ENCODE data around the gene HNRNPLL.

HNRNPLL gene

GRCh38 chr2:38631976-38632375 is 29.2 kb upstream of the HNRNPLL start:
- Histone ChIP-seq H3K27ac (ENCODE audit: low read depth, low read length) (no peak overlapping the region), H2AFZ (ENCODE audit: insufficient read depth, low read length, poor library complexity) (no peak overlapping the region), H2BK120ac (ENCODE audit: insufficient read depth, low read length, poor library complexity) (no peak overlapping the region), H3K4ac (ENCODE audit: low read depth, low read length) (no peak overlapping the region), H3K4me3 (ENCODE audit: low read depth, low read length) (no peak overlapping the region), H3K4me1 (ENCODE audit: control insufficient read depth in 1 of 2, insufficient read depth in 2 of 2, low read length in 2 of 2) (no peaks in the 10 kb centered on the region), H2BK5ac (ENCODE audit: low read depth, low read length, poor library complexity) (no peak overlapping the region), H2BK12ac (ENCODE audit: low read length) (no peak overlapping the region), H3K27me3 (ENCODE audit: insufficient read depth, low read length) (no peaks in the 10 kb centered on the region), H3K79me2 (ENCODE audit: control insufficient read depth, insufficient read depth, low read length, poor library complexity) (no peaks in the 10 kb centered on the region), H4K12ac (ENCODE audit: low read depth, low read length) (no peak overlapping the region), H3K18ac (ENCODE audit: low read length) (no peak overlapping the region), H4K8ac (ENCODE audit: low read depth, low read length) (no peak overlapping the region), H3K36me3 (ENCODE audit: control insufficient read depth in 1 of 2, insufficient read depth in 2 of 2, low read length in 2 of 2) (no peaks in the 10 kb centered on the region), H4K91ac (ENCODE audit: low read depth, low read length) (no peak overlapping the region), H2AK5ac (ENCODE audit: low read length) (no peak overlapping the region), H3K4me2 (ENCODE audit: low read length) (no peak overlapping the region), H3K9ac (ENCODE audit: low read length) (no peak overlapping the region), H3K9me3 (ENCODE audit: insufficient read depth, low read depth, low read length) (no peaks in the 10 kb centered on the region), H3K14ac (ENCODE audit: low read length) (no peak overlapping the region), H3K79me1 (ENCODE audit: low read length) (no peaks in the 10 kb centered on the region), H3K23ac (ENCODE audit: low read length) (no peak overlapping the region)
- WGBS (ENCODE audit: extremely low coverage, insufficient coverage, insufficient read length), result no CpG with 5 or more reads among the region's 2 CpGs
- DNase-seq, result no peak

- Histone ChIP-seq H3K27ac (ENCODE audit: low read depth, low read length) (no peak overlapping the region), H3K27me3 (ENCODE audit: insufficient read depth, low read length) (no peaks in the 10 kb centered on the region), H3K79me1 (ENCODE audit: low read length) (no peaks in the 10 kb centered on the region), H4K12ac (ENCODE audit: low read depth, low read length) (no peak overlapping the region), H2AK5ac (ENCODE audit: low read length) (no peak overlapping the region), H3K14ac (ENCODE audit: low read length) (no peak overlapping the region), H3K18ac (ENCODE audit: low read length) (no peak overlapping the region), H3K4ac (ENCODE audit: low read depth, low read length) (no peak overlapping the region), H2BK120ac (ENCODE audit: insufficient read depth, low read length, poor library complexity) (no peak overlapping the region), H2BK5ac (ENCODE audit: low read depth, low read length, poor library complexity) (no peak overlapping the region), H4K91ac (ENCODE audit: low read depth, low read length) (no peak overlapping the region), H3K4me2 (ENCODE audit: low read length) (no peak overlapping the region), H3K4me1 (ENCODE audit: control insufficient read depth in 1 of 2, insufficient read depth in 2 of 2, low read length in 2 of 2) (no peaks in the 10 kb centered on the region), H3K79me2 (ENCODE audit: control insufficient read depth, insufficient read depth, low read length, poor library complexity) (no peaks in the 10 kb centered on the region), H4K8ac (ENCODE audit: low read depth, low read length) (no peak overlapping the region), H3K36me3 (ENCODE audit: control insufficient read depth in 1 of 2, insufficient read depth in 2 of 2, low read length in 2 of 2) (no peaks in the 10 kb centered on the region), H3K9me3 (ENCODE audit: insufficient read depth, low read depth, low read length) (no peaks in the 10 kb centered on the region), H3K9ac (ENCODE audit: low read length) (no peak overlapping the region), H3K4me3 (ENCODE audit: low read depth, low read length) (no peak overlapping the region), H3K23ac (ENCODE audit: low read length) (no peak overlapping the region), H2BK12ac (ENCODE audit: low read length) (no peak overlapping the region), H2AFZ (ENCODE audit: insufficient read depth, low read length, poor library complexity) (no peak overlapping the region)
- WGBS (ENCODE audit: extremely low coverage, insufficient coverage, insufficient read length), result no CpG with 5 or more reads among the region's 1 CpG
- DNase-seq, result no peak
These were observed 27.0 kb upstream of the HNRNPLL start for GRCh38 chr2:38629684-38630083.

- no peak overlapping the region for H3K23ac ChIP-seq (ENCODE audit: low read length)
- H3K79me2 ChIP-seq (ENCODE audit: control insufficient read depth, insufficient read depth, low read length, poor library complexity), result no peaks in the 10 kb centered on the region
- no peak overlapping the region for H2BK12ac ChIP-seq (ENCODE audit: low read length)
- no peak overlapping the region for H2BK5ac ChIP-seq (ENCODE audit: low read depth, low read length, poor library complexity)
- no peak overlapping the region for H4K12ac ChIP-seq (ENCODE audit: low read depth, low read length)
- no peaks in the 10 kb centered on the region for H3K4me1 ChIP-seq (ENCODE audit: control insufficient read depth in 1 of 2, insufficient read depth in 2 of 2, low read length in 2 of 2)
- H4K8ac ChIP-seq (ENCODE audit: low read depth, low read length), result no peak overlapping the region
- no peaks in the 10 kb centered on the region for H3K9me3 ChIP-seq (ENCODE audit: insufficient read depth, low read depth, low read length)
- H3K27me3 ChIP-seq (ENCODE audit: insufficient read depth, low read length), result no peaks in the 10 kb centered on the region
- H2AFZ ChIP-seq (ENCODE audit: insufficient read depth, low read length, poor library complexity), result no peak overlapping the region
- no peak overlapping the region for H3K4ac ChIP-seq (ENCODE audit: low read depth, low read length)
- no peak overlapping the region for H3K4me2 ChIP-seq (ENCODE audit: low read length)
- H3K14ac ChIP-seq (ENCODE audit: low read length), result no peak overlapping the region
- no peak overlapping the region for H3K9ac ChIP-seq (ENCODE audit: low read length)
- H3K18ac ChIP-seq (ENCODE audit: low read length), result no peak overlapping the region
- H2AK5ac ChIP-seq (ENCODE audit: low read length), result no peak overlapping the region
- no peak for DNase-seq
- no CpG with 5 or more reads among the region's 4 CpGs for WGBS (ENCODE audit: extremely low coverage, insufficient coverage, insufficient read length)
- H2BK120ac ChIP-seq (ENCODE audit: insufficient read depth, low read length, poor library complexity), result no peak overlapping the region
- no peak overlapping the region for H3K4me3 ChIP-seq (ENCODE audit: low read depth, low read length)
- H3K79me1 ChIP-seq (ENCODE audit: low read length), result no peaks in the 10 kb centered on the region
- no peaks in the 10 kb centered on the region for H3K36me3 ChIP-seq (ENCODE audit: control insufficient read depth in 1 of 2, insufficient read depth in 2 of 2, low read length in 2 of 2)
- no peak overlapping the region for H3K27ac ChIP-seq (ENCODE audit: low read depth, low read length)
- H4K91ac ChIP-seq (ENCODE audit: low read depth, low read length), result no peak overlapping the region
These were observed 24.7 kb upstream of the HNRNPLL start for GRCh38 chr2:38627391-38627790.

GRCh38 chr2:38626326-38627035 is 23.8 kb upstream of the HNRNPLL start:
- Histone ChIP-seq H4K91ac (ENCODE audit: low read depth, low read length) (no peak overlapping the region), H2BK5ac (ENCODE audit: low read depth, low read length, poor library complexity) (no peak overlapping the region), H3K9me3 (ENCODE audit: insufficient read depth, low read depth, low read length) (no peaks in the 10 kb centered on the region), H2AK5ac (ENCODE audit: low read length) (no peak overlapping the region), H4K8ac (ENCODE audit: low read depth, low read length) (no peak overlapping the region), H3K4ac (ENCODE audit: low read depth, low read length) (no peak overlapping the region), H3K18ac (ENCODE audit: low read length) (no peak overlapping the region), H3K23ac (ENCODE audit: low read length) (no peak overlapping the region), H3K4me1 (ENCODE audit: control insufficient read depth in 1 of 2, insufficient read depth in 2 of 2, low read length in 2 of 2) (no peaks in the 10 kb centered on the region), H2BK120ac (ENCODE audit: insufficient read depth, low read length, poor library complexity) (no peak overlapping the region), H3K27ac (ENCODE audit: low read depth, low read length) (no peak overlapping the region), H3K36me3 (ENCODE audit: control insufficient read depth in 1 of 2, insufficient read depth in 2 of 2, low read length in 2 of 2) (no peaks in the 10 kb centered on the region), H3K79me1 (ENCODE audit: low read length) (no peaks in the 10 kb centered on the region), H2AFZ (ENCODE audit: insufficient read depth, low read length, poor library complexity) (no peak overlapping the region), H3K79me2 (ENCODE audit: control insufficient read depth, insufficient read depth, low read length, poor library complexity) (no peaks in the 10 kb centered on the region), H3K9ac (ENCODE audit: low read length) (no peak overlapping the region), H4K12ac (ENCODE audit: low read depth, low read length) (no peak overlapping the region), H3K27me3 (ENCODE audit: insufficient read depth, low read length) (no peaks in the 10 kb centered on the region), H3K4me2 (ENCODE audit: low read length) (no peak overlapping the region), H3K4me3 (ENCODE audit: low read depth, low read length) (no peak overlapping the region), H3K14ac (ENCODE audit: low read length) (no peak overlapping the region), H2BK12ac (ENCODE audit: low read length) (no peak overlapping the region)
- no CpG with 5 or more reads among the region's 7 CpGs for WGBS (ENCODE audit: extremely low coverage, insufficient coverage, insufficient read length)
- DNase-seq, result no peak

All from trophoblast cell (in vitro differentiated cells and primary cell).